Endothelial cell of umbilical vein (primary cell): Measurements from ENCODE around the gene KIF3A. TPM values are rescaled to one million over a fixed set of nuclear protein-coding genes. Genes with fewer than 3 reads are reported as not detected.

Source experiments
- BruUV-seq: library from RNA; stranded (reverse); fragments of 400-500 nt; replicated peaks from 2 replicates; lab custom pipeline; 2021; lab: Mats Ljungman, UMichigan
- CTCF ChIA-PET: fragments of 300-600, 350-600 bp; sonication (Branson Sonifier 250); formaldehyde crosslinking; loops from one replicate; lab custom pipeline; 2021; ENCODE audit warnings: antibody characterized with exemption, inconsistent platforms; lab: Charles Lee
- POLR2A ChIA-PET: fragments of 300-600, 350-600 bp; sonication (Branson Sonifier 250); formaldehyde crosslinking; loops from one replicate; lab custom pipeline; 2021; ENCODE audit warnings: antibody characterized with exemption, inconsistent platforms; lab: Charles Lee
- DNase-seq: peaks from one replicate; pipeline ENCODE4 v3.0.0-alpha.2; 2011; ENCODE audit warnings: low read depth, low spot score
- FAIRE-seq: peaks from 2 replicates; lab custom pipeline; 2011; peaks lifted over from hg19 to GRCh38; lab: Jason Lieb, UNC
- H2AFZ ChIP-seq: 2 replicates; pipeline ENCODE4 v1.6.0; 2012; ENCODE audit warnings: low read depth, low read length, control low read depth, inconsistent platforms
- H3K27ac ChIP-seq: 2 replicates; pipeline ENCODE4 v1.5.1; 2011; ENCODE audit warnings: low read depth, mild to moderate bottlenecking, control low read depth, low read length, moderate library complexity; ENCODE audit not compliant: insufficient read depth
- H3K27me3 ChIP-seq, 2 experiments: 2 replicates each; pipeline versions ENCODE4 v1.6.0 to v1.6.1; 2011; ENCODE audit warnings: low read length in 2 of 2, mixed read lengths in 1 of 2; ENCODE audit not compliant: control insufficient read depth in 2 of 2, insufficient read depth in 2 of 2
- H3K36me3 ChIP-seq, 2 experiments: 2 replicates in 1 of 2; 3 replicates in 1 of 2; pipeline ENCODE4 v1.5.1; 2011; ENCODE audit warnings: low read length in 2 of 2, mild to moderate bottlenecking in 1 of 2, moderate library complexity in 1 of 2; ENCODE audit not compliant: control insufficient read depth in 2 of 2, insufficient read depth in 2 of 2; ENCODE audit errors: extremely low read depth in 1 of 2
- H3K4me1 ChIP-seq: 3 replicates; pipeline ENCODE4 v1.5.1; 2011; ENCODE audit warnings: mild to moderate bottlenecking, low read length; ENCODE audit not compliant: control insufficient read depth, insufficient read depth; ENCODE audit errors: extremely low read depth
- H3K4me2 ChIP-seq: 2 replicates; pipeline ENCODE4 v1.6.1; 2011; ENCODE audit warnings: low read length, control low read depth, mixed read lengths; ENCODE audit not compliant: insufficient read depth
- H3K4me3 ChIP-seq, 3 experiments: fragments of 200-600 bp in 1 of 3; sonication (generic), shearing (Covaris generic) in 1 of 3; replicated peaks in 1 of 3; 2 replicates each; pipeline ENCODE4 v1.5.1; 2011 to 2016; ENCODE audit warnings: control low read depth in 3 of 3, low read length in 3 of 3, mild to moderate bottlenecking in 2 of 3, inconsistent platforms in 1 of 3, low read depth in 1 of 3, moderate library complexity in 1 of 3; ENCODE audit not compliant: insufficient read depth in 1 of 3
- H3K79me2 ChIP-seq: 2 replicates; pipeline ENCODE4 v1.6.0; 2012; ENCODE audit warnings: low read length, inconsistent platforms; ENCODE audit not compliant: control insufficient read depth, insufficient read depth
- H3K9ac ChIP-seq: replicated peaks from 2 replicates; pipeline ENCODE3; 2011; ENCODE audit warnings: low read length, control low read depth; ENCODE audit not compliant: insufficient read depth; ENCODE audit errors: extremely low read depth
- H3K9me1 ChIP-seq: replicated peaks from 3 replicates; pipeline ENCODE4 v1.6.0; 2011; ENCODE audit warnings: mild to moderate bottlenecking, low read length; ENCODE audit not compliant: control insufficient read depth, insufficient read depth; ENCODE audit errors: extremely low read depth
- H3K9me3 ChIP-seq: replicated peaks from 2 replicates; pipeline ENCODE4 v1.5.1; 2012; ENCODE audit warnings: low read length, inconsistent platforms; ENCODE audit not compliant: control insufficient read depth, insufficient read depth
- H4K20me1 ChIP-seq: replicated peaks from 2 replicates; pipeline ENCODE3; 2011; ENCODE audit warnings: mild to moderate bottlenecking, low read length; ENCODE audit not compliant: control insufficient read depth, insufficient read depth; ENCODE audit errors: extremely low read depth
- CTCF ChIP-seq, 2 donors: IDR thresholded peaks; 1 replicate in 1 of 2; 2 replicates in 1 of 2; pipeline ENCODE4 v1.5.1; 2011; ENCODE audit warnings: low read length in 2 of 2, mild to moderate bottlenecking in 2 of 2, moderate library complexity in 2 of 2, control low read depth in 1 of 2, inconsistent platforms in 1 of 2, low read depth in 1 of 2; ENCODE audit not compliant: insufficient read depth in 1 of 2; ENCODE audit errors: extremely low read depth in 1 of 2
- EZH2 ChIP-seq: IDR thresholded peaks from 2 replicates; pipeline ENCODE4 v1.6.1; 2012; ENCODE audit warnings: borderline replicate concordance, low read depth, mild to moderate bottlenecking, moderate library complexity, low read length, inconsistent platforms; ENCODE audit not compliant: severe bottlenecking
- FOS ChIP-seq: IDR thresholded peaks from 2 replicates; pipeline ENCODE4 v1.6.1; 2011; ENCODE audit warnings: mild to moderate bottlenecking, low read length, moderate library complexity, borderline replicate concordance; ENCODE audit not compliant: insufficient read depth
- GATA2 ChIP-seq: IDR thresholded peaks from 2 replicates; pipeline ENCODE4 v1.7.0; 2011; ENCODE audit warnings: low read depth, mild to moderate bottlenecking, moderate library complexity, mixed read lengths, low read length; ENCODE audit not compliant: insufficient read length, insufficient read depth
- JUN ChIP-seq: IDR thresholded peaks from 2 replicates; pipeline ENCODE4 v1.6.1; 2011; ENCODE audit warnings: borderline replicate concordance, low read depth; ENCODE audit not compliant: insufficient read length, insufficient read depth
- MAX ChIP-seq: IDR thresholded peaks from 2 replicates; pipeline ENCODE4 v1.6.1; 2011; ENCODE audit not compliant: insufficient read depth, insufficient read length
- MYC ChIP-seq: IDR thresholded peaks from one replicate; pipeline ENCODE4 v1.6.1; 2011; ENCODE audit warnings: mild to moderate bottlenecking, low read depth, low read length
- POLR2A ChIP-seq: IDR thresholded peaks from 2 replicates; pipeline ENCODE4 v1.6.1; 2012; ENCODE audit warnings: low read depth, mild to moderate bottlenecking, control low read depth, low read length
- POLR2AphosphoS5 ChIP-seq: IDR thresholded peaks from 2 replicates; pipeline ENCODE4 v1.6.1; 2012; ENCODE audit warnings: low read depth, mild to moderate bottlenecking, control low read depth, low read length, moderate library complexity; ENCODE audit not compliant: insufficient read depth
- dilution Hi-C: fragments of 300-500 bp; cut with MboI; formaldehyde crosslinking; loops from one replicate; pipeline ENCODE4 v1.15.0; 2019; ENCODE audit warnings: low sequenced_read_pairs; ENCODE audit not compliant: extremely low pct_ligation_motif_present
- intact Hi-C: fragments of 100-400 bp; cut with micrococcal nuclease; formaldehyde crosslinking; loops from one replicate; pipeline ENCODE4 v1.10.0; 2022
- polyA plus RNA-seq, 4 experiments: library from polyadenylated mRNA; depleted of rRNA in 3 of 4; stranded (reverse) in 3 of 4; unstranded in 1 of 4; fragments of >200 nt; gene quantifications; 2 replicates each; pipeline versions ENCODE4 v1.2.1 to v1.2.3, GENCODE V29; 2011 to 2012; ENCODE audit warnings: missing spikeins in 1 of 4
- total RNA-seq: library from RNA; stranded (reverse); gene quantifications from 2 replicates; pipeline ENCODE4 v1.2.3, GENCODE V29; 2021

Gene KIF3A
- total and polyA plus RNA-seq, 2 donors (not counting 3 experiments of a cell fraction or from before 2014, with no cell fraction given) = 3.3 to 11.2 TPM

- H3K27me3 ChIP-seq = no peaks in the 10 kb centered on the region
- H3K9me3 ChIP-seq = no peaks in the 10 kb centered on the region
- H3K27ac ChIP-seq = no peak overlapping the region
- no peaks in the 10 kb centered on the region for H3K36me3 ChIP-seq
- no TSS peak for BruUV-seq
- intact Hi-C loops = no loop called here
- CTCF ChIA-PET = interaction anchor here (1.2 to 1.7 kb wide), 2 partner anchors 20 to 25 kb away, joined by 3 to 5 read pairs; no protein-coding TSS in a partner anchor
- no peak overlapping the region for H3K4me2 ChIP-seq
- dilution Hi-C loops = no loop called here
- no peaks in the 10 kb centered on the region for H3K4me1 ChIP-seq
- H3K79me2 ChIP-seq = no peaks in the 10 kb centered on the region
- H3K9ac ChIP-seq = no peak overlapping the region
- no peak overlapping the region for H2AFZ ChIP-seq
- POLR2A ChIA-PET = no interaction called here
- no peak overlapping the region for H3K4me3 ChIP-seq
- no peaks in the 10 kb centered on the region for H3K9me1 ChIP-seq
- TF ChIP-seq FOS = no peak
- TF ChIP-seq EZH2 = no peak
- TF ChIP-seq MAX = no peak
- no peak for TF ChIP-seq MYC
- no peak for TF ChIP-seq GATA2
- no peak for TF ChIP-seq POLR2AphosphoS5
- TF ChIP-seq CTCF (IDR thresholded peaks at IDR 0.05; ENCODE audit: extremely low read depth in 1 of 2, insufficient read depth in 1 of 2, low read depth in 1 of 2, low read length in 2 of 2) = no peak
- TF ChIP-seq POLR2A = no peak
- no peak for TF ChIP-seq JUN
- FAIRE-seq (no peak), DNase-seq (no peak)
- no peaks in the 10 kb centered on the region for H4K20me1 ChIP-seq
Observed at GRCh38 chr5:132690156-132690555, 47.2 kb downstream of the KIF3A start.
